Keratinocyte (primary cell): ENCODE results near the gene CDK12. TPM values are rescaled to one million over a fixed set of nuclear protein-coding genes. Genes with fewer than 3 reads are reported as not detected.

ENCODE experiments used
- DNase-seq: peaks from one replicate; pipeline ENCODE4 v3.0.0-alpha.2; 2011; ENCODE audit warnings: low read depth, missing footprints, low spot score
- FAIRE-seq: peaks from 2 replicates; lab custom pipeline; 2011; peaks lifted over from hg19 to GRCh38; lab: Jason Lieb, UNC
- H2AFZ ChIP-seq: 2 replicates; pipeline ENCODE4 v1.6.0; 2012; ENCODE audit warnings: low read length, control low read depth, inconsistent platforms; ENCODE audit not compliant: control insufficient read depth
- H3K27ac ChIP-seq: 2 replicates; pipeline ENCODE4 v1.5.1; 2011; ENCODE audit warnings: low read length; ENCODE audit not compliant: control insufficient read depth, insufficient read depth
- H3K27me3 ChIP-seq: 3 replicates; pipeline ENCODE4 v1.6.0; 2011; ENCODE audit warnings: low read length; ENCODE audit not compliant: control insufficient read depth, insufficient read depth; ENCODE audit errors: extremely low read depth
- H3K36me3 ChIP-seq, 2 experiments: 2 replicates in 1 of 2; 3 replicates in 1 of 2; pipeline ENCODE4 v1.5.1; 2011; ENCODE audit warnings: low read length in 2 of 2, mild to moderate bottlenecking in 1 of 2; ENCODE audit not compliant: control insufficient read depth in 2 of 2, insufficient read depth in 2 of 2; ENCODE audit errors: extremely low read depth in 1 of 2
- H3K4me1 ChIP-seq: 3 replicates; pipeline ENCODE4 v1.5.1; 2011; ENCODE audit warnings: low read length; ENCODE audit not compliant: control insufficient read depth, insufficient read depth; ENCODE audit errors: extremely low read depth
- H3K4me2 ChIP-seq: 3 replicates; pipeline ENCODE4 v1.6.0; 2011; ENCODE audit warnings: low read depth, low read length; ENCODE audit not compliant: control insufficient read depth, insufficient read depth; ENCODE audit errors: extremely low read depth
- H3K4me3 ChIP-seq, 3 experiments: fragments of 200-600 bp in 1 of 3; sonication (generic) in 1 of 3; 2 replicates in 2 of 3; 3 replicates in 1 of 3; pipeline ENCODE4 v1.5.1; 2011 to 2016; ENCODE audit warnings: low read length in 3 of 3, mild to moderate bottlenecking in 3 of 3, control low read depth in 2 of 3, inconsistent platforms in 1 of 3, low read depth in 1 of 3, mixed read lengths in 1 of 3, mixed run types in 1 of 3, moderate library complexity in 1 of 3; ENCODE audit not compliant: control insufficient read depth in 2 of 3, insufficient read depth in 2 of 3; ENCODE audit errors: extremely low read depth in 1 of 3
- H3K79me2 ChIP-seq: 2 replicates; pipeline ENCODE4 v1.6.0; 2012; ENCODE audit warnings: low read length; ENCODE audit not compliant: control insufficient read depth, insufficient read depth
- H3K9ac ChIP-seq: 3 replicates; pipeline ENCODE4 v1.6.0; 2011; ENCODE audit warnings: low read length; ENCODE audit not compliant: control insufficient read depth, insufficient read depth; ENCODE audit errors: extremely low read depth
- H3K9me1 ChIP-seq: 3 replicates; pipeline ENCODE4 v1.6.0; 2011; ENCODE audit warnings: low read length; ENCODE audit not compliant: control insufficient read depth, insufficient read depth; ENCODE audit errors: extremely low read depth
- H3K9me3 ChIP-seq: 2 replicates; pipeline ENCODE4 v1.5.1; 2012; ENCODE audit warnings: low read depth, low read length; ENCODE audit not compliant: control insufficient read depth
- H4K20me1 ChIP-seq: 3 replicates; pipeline ENCODE4 v1.6.0; 2011; ENCODE audit warnings: low read length; ENCODE audit not compliant: control insufficient read depth, insufficient read depth; ENCODE audit errors: extremely low read depth
- EZH2 ChIP-seq: IDR thresholded peaks from one replicate; pipeline ENCODE4 v1.6.1; 2012; ENCODE audit warnings: inconsistent platforms, mild to moderate bottlenecking, low read length, moderate library complexity
- dilution Hi-C: fragments of 300-500 bp; cut with MboI; formaldehyde crosslinking; loops from one replicate; pipeline ENCODE4 v1.7.0; 2020; ENCODE audit warnings: low sequenced_read_pairs; ENCODE audit not compliant: extremely low pct_ligation_motif_present
- polyA plus RNA-seq, 5 experiments: library from polyadenylated mRNA; depleted of rRNA in 3 of 5; stranded (reverse) in 3 of 5; stranded (forward) in 1 of 5; unstranded in 1 of 5; fragments of >200 nt; gene quantifications; 1 replicate in 1 of 5; 2 replicates in 3 of 5; 3 replicates in 1 of 5; pipeline versions ENCODE4 v1.2.1 to v1.2.3, GENCODE V29; 2011 to 2012; ENCODE audit warnings: missing spikeins in 2 of 5, low read depth in 1 of 5, low replicate concordance in 1 of 5
- small RNA-seq, 3 experiments: library from RNA; depleted of rRNA; stranded (forward); fragments of <200 nt; gene quantifications; one replicate each; pipeline ENCODE3, GENCODE V24; 2012; ENCODE audit warnings: low read depth in 3 of 3, low replicate concordance in 1 of 3; ENCODE audit not compliant: insufficient read length in 3 of 3
- TF ChIP-seq, protein P1 (sequence below), 3 experiments: IDR thresholded peaks in 1 of 3; conservative IDR thresholded peaks in 1 of 3; optimal IDR thresholded peaks in 1 of 3; 2 replicates in 2 of 3; 3 replicates in 1 of 3; pipeline versions ENCODE3 to v1.5.1; 2011; ENCODE audit warnings: low read length in 3 of 3, mild to moderate bottlenecking in 3 of 3, moderate library complexity in 2 of 3, control low read depth in 1 of 3, inconsistent platforms in 1 of 3; ENCODE audit not compliant: insufficient read depth in 2 of 3; ENCODE audit errors: extremely low read depth in 1 of 3

The CDK12 gene
- polyA plus RNA-seq, 1 donor (not counting 4 experiments of a cell fraction or from before 2014, with no cell fraction given) = 25.7 TPM

DNA sequence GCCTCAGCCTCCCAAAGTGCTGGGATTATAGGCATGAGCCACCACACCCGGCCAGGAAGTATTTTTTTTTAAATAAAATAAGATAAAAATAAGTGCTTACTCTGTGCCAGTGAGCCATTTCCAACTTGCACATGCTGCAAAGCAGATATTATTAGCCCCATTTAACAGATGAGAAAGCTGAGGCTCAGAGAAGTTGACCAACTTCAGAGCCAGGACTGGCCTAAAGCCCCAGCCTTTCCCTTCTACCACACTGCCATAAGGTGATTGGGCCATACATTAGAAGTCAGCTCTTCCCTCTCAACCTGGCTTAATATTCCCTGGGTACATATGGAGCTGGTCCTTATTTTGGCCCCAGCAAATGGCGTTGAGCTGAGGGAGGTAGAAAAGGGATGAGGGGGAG lies 121.4 kb downstream of the CDK12 start:
- no peak overlapping the region for H3K27ac ChIP-seq
- H3K36me3 ChIP-seq = no peaks in the 10 kb centered on the region
- H4K20me1 ChIP-seq = no peaks in the 10 kb centered on the region
- no peaks in the 10 kb centered on the region for H3K4me1 ChIP-seq
- DNase-seq = no peak
- H3K27me3 ChIP-seq = peaks cover 13% of the 10 kb centered on the region
- no peak overlapping the region for H3K4me2 ChIP-seq
- no peak overlapping the region for H3K4me3 ChIP-seq
- no peaks in the 10 kb centered on the region for H3K79me2 ChIP-seq
- no peaks in the 10 kb centered on the region for H3K9me1 ChIP-seq
- H3K9me3 ChIP-seq = no peaks in the 10 kb centered on the region
- TF ChIP-seq, protein P1, sequence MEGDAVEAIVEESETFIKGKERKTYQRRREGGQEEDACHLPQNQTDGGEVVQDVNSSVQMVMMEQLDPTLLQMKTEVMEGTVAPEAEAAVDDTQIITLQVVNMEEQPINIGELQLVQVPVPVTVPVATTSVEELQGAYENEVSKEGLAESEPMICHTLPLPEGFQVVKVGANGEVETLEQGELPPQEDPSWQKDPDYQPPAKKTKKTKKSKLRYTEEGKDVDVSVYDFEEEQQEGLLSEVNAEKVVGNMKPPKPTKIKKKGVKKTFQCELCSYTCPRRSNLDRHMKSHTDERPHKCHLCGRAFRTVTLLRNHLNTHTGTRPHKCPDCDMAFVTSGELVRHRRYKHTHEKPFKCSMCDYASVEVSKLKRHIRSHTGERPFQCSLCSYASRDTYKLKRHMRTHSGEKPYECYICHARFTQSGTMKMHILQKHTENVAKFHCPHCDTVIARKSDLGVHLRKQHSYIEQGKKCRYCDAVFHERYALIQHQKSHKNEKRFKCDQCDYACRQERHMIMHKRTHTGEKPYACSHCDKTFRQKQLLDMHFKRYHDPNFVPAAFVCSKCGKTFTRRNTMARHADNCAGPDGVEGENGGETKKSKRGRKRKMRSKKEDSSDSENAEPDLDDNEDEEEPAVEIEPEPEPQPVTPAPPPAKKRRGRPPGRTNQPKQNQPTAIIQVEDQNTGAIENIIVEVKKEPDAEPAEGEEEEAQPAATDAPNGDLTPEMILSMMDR (optimal IDR thresholded peaks at IDR 0.05 in 1 of 3, IDR thresholded peaks at IDR 0.05 in 1 of 3, conservative IDR thresholded peaks at IDR 0.05 in 1 of 3; ENCODE audit: extremely low read depth in 1 of 3, insufficient read depth in 2 of 3, low read length in 3 of 3) = no peak
- TF ChIP-seq EZH2 = no peak
- no peak overlapping the region for H2AFZ ChIP-seq
- FAIRE-seq = no peak
- dilution Hi-C loops = no loop called here
- H3K9ac ChIP-seq = no peak overlapping the region

Small RNAs within 50 kb of the gene (small RNA-seq; reads per million reads assigned to genes)
- gene RNU6-233P = 0 reads per million in 3 experiments

Other genes with a start within 250 kb of the CDK12 start
- not detected in 3 replicates for gene STAC2, start 235.5 kb upstream of the CDK12 start, polyA plus RNA-seq
- 3.5 to 5.8 TPM (median 4.9 TPM) in 3 replicates for gene FBXL20, start 59.9 kb upstream of the CDK12 start, polyA plus RNA-seq
- 26.7 to 31.1 TPM (median 27.1 TPM) in 3 replicates for gene MED1, start 10.2 kb upstream of the CDK12 start, polyA plus RNA-seq
- gene NEUROD2, start 146.4 kb downstream of the CDK12 start, polyA plus RNA-seq = not detected in 3 replicates
- gene PPP1R1B, start 165.5 kb downstream of the CDK12 start, polyA plus RNA-seq = 0.14 to 0.35 TPM (median 0.18 TPM) in 3 replicates
- 29.0 to 39.6 TPM (median 33.9 TPM) in 3 replicates for gene STARD3, start 175.7 kb downstream of the CDK12 start, polyA plus RNA-seq
- 0.06 to 0.26 TPM (median 0.20 TPM) in 3 replicates for gene TCAP, start 203.9 kb downstream of the CDK12 start, polyA plus RNA-seq
- gene PNMT, start 207.0 kb downstream of the CDK12 start, polyA plus RNA-seq = not detected in 3 replicates
- 4.8 to 10.8 TPM (median 5.6 TPM) in 3 replicates for gene PGAP3, start 226.6 kb downstream of the CDK12 start, polyA plus RNA-seq
- gene ERBB2, start 238.6 kb downstream of the CDK12 start, polyA plus RNA-seq = 21.4 to 35.8 TPM (median 26.9 TPM) in 3 replicates